Glutamatergic neuron (in vitro differentiated cells): ENCODE measurements around the gene WWOX. TPM values are rescaled to one million over a fixed set of nuclear protein-coding genes. Genes with fewer than 3 reads are reported as not detected.

Experiments used
- DNase-seq: peaks from one replicate; pipeline ENCODE4 v3.0.0; 2022
- H3K27ac Mint-ChIP-seq: one replicate; pipeline ENCODE4 v1.8.0; 2020; ENCODE audit warnings: mild to moderate bottlenecking, mixed read lengths, inconsistent platforms; ENCODE audit not compliant: unreplicated experiment
- H3K27me3 Mint-ChIP-seq: one replicate; pipeline ENCODE4 v1.8.0; 2020; ENCODE audit warnings: mild to moderate bottlenecking, moderate library complexity, mixed read lengths, inconsistent platforms; ENCODE audit not compliant: unreplicated experiment
- H3K36me3 Mint-ChIP-seq: one replicate; pipeline ENCODE4 v1.8.0; 2020; ENCODE audit warnings: mild to moderate bottlenecking, mixed read lengths, inconsistent platforms; ENCODE audit not compliant: unreplicated experiment
- H3K4me1 Mint-ChIP-seq: one replicate; pipeline ENCODE4 v1.8.0; 2020; ENCODE audit warnings: mild to moderate bottlenecking, low read depth, mixed read lengths, inconsistent platforms; ENCODE audit not compliant: unreplicated experiment
- H3K4me3 Mint-ChIP-seq: one replicate; pipeline ENCODE4 v1.8.0; 2020; ENCODE audit warnings: mild to moderate bottlenecking, mixed read lengths, inconsistent platforms; ENCODE audit not compliant: unreplicated experiment
- H3K9me3 Mint-ChIP-seq: one replicate; pipeline ENCODE4 v1.8.0; 2020; ENCODE audit warnings: mild to moderate bottlenecking, moderate library complexity, mixed read lengths, inconsistent platforms; ENCODE audit not compliant: unreplicated experiment
- total RNA-seq: library from RNA; stranded (reverse); fragmentation: NEBNext Ultra II Directional; extraction: Animal tissue kit (Norgen Biotek cat#: 25700); gene quantifications from one replicate; pipeline ENCODE4 v1.2.1, GENCODE V29; 2021; ENCODE audit not compliant: unreplicated experiment
- TF ChIP-seq, protein P1 (sequence below): fragments of 200-600 bp; sonication (generic); IDR thresholded peaks from one replicate; pipeline ENCODE4 v1.5.0; 2021; ENCODE audit not compliant: partially characterized antibody, unreplicated experiment

Gene WWOX
- total RNA-seq, 1 donor from 2014 or later: 10.3 TPM

DNA sequence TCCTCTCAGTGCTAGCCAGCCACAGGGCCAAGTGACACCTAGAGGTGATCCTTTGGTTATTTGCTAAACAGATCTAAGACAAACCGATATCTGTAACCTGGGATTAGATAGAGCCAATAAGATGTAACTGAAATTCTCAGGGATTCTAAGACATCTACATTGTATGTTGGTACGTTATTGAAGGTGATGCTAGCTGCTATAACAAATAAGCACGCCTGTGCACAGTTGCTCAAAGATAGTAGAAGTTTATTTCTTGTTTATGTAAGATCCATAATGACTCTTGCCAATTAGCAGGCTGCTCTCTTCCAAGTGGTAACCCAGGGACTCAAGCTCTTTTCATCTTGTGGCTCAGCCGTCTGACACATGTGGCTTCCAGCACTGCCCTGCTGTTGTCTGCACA is 370.3 kb downstream of the WWOX start:
- TF ChIP-seq, protein P1, sequence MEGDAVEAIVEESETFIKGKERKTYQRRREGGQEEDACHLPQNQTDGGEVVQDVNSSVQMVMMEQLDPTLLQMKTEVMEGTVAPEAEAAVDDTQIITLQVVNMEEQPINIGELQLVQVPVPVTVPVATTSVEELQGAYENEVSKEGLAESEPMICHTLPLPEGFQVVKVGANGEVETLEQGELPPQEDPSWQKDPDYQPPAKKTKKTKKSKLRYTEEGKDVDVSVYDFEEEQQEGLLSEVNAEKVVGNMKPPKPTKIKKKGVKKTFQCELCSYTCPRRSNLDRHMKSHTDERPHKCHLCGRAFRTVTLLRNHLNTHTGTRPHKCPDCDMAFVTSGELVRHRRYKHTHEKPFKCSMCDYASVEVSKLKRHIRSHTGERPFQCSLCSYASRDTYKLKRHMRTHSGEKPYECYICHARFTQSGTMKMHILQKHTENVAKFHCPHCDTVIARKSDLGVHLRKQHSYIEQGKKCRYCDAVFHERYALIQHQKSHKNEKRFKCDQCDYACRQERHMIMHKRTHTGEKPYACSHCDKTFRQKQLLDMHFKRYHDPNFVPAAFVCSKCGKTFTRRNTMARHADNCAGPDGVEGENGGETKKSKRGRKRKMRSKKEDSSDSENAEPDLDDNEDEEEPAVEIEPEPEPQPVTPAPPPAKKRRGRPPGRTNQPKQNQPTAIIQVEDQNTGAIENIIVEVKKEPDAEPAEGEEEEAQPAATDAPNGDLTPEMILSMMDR: no peak
- Mint-ChIP-seq H3K36me3 (no peaks in the 10 kb centered on the region), H3K4me1 (peaks cover 3% of the 10 kb centered on the region), H3K4me3 (no peak overlapping the region), H3K9me3 (peaks cover 3% of the 10 kb centered on the region), H3K27me3 (no peaks in the 10 kb centered on the region), H3K27ac (no peak overlapping the region)
- DNase-seq: no peak

DNA sequence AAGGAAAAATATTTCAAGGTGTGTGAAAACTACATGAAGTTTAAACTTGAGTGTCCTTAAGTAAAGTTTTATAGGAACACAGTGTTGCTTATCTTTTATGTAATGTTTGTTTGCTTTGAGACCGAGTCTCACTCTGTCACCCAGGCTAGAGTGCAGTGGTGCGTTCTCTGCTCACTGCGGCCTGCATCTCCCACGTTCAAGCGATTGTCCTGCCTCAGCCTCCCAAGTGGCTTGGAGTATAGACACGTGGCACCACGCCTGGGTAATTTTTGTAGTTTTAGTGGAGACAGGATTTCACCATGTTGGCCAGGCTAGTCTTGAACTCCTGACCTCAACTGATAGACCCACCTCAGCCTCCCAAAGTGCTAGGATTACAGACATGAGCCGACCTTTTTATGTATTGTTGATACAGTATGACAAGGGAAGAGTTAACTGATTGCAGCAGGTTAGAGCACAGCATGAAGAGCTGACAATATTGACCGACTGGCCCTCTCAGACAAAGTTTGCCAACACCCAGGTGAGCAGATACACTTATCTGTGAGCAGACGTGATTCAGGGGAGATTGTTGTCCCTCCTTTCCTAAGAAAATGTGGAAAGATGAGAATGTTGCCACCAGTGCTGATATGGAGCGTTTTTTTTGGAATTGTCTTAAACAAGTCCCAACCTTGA is 373.7 kb downstream of the WWOX start:
- Mint-ChIP-seq H3K4me1 (peaks cover under 1% of the 10 kb centered on the region), H3K27ac (no peak overlapping the region), H3K27me3 (no peaks in the 10 kb centered on the region), H3K4me3 (no peak overlapping the region), H3K36me3 (no peaks in the 10 kb centered on the region), H3K9me3 (no peaks in the 10 kb centered on the region)
- no peak for DNase-seq
- TF ChIP-seq, protein P1: no peak

DNA sequence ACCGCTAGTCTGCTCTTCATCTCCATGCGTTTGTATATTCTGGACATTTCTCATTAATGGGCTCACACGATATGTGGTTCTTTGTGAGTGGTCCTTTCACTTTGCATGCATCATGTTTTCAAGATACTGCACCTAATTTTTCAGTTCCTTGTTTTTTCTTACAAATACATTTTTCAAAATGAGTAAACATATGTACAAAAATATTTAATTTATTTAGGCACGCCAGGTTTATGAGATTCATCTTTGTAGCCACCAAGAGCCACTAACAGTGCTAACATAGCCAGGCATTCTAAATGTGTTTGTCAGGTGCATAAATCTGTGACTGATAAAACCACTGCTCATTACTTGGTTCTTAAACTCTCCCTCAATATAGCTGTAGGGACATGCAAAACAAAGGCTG is 375.3 kb downstream of the WWOX start:
- H3K4me1 Mint-ChIP-seq: peaks cover 5% of the 10 kb centered on the region
- H3K4me3 Mint-ChIP-seq: no peak overlapping the region
- H3K27me3 Mint-ChIP-seq: no peaks in the 10 kb centered on the region
- H3K9me3 Mint-ChIP-seq: no peaks in the 10 kb centered on the region
- TF ChIP-seq, protein P1: no peak
- H3K27ac Mint-ChIP-seq: no peak overlapping the region
- no peak for DNase-seq
- H3K36me3 Mint-ChIP-seq: no peaks in the 10 kb centered on the region

DNA sequence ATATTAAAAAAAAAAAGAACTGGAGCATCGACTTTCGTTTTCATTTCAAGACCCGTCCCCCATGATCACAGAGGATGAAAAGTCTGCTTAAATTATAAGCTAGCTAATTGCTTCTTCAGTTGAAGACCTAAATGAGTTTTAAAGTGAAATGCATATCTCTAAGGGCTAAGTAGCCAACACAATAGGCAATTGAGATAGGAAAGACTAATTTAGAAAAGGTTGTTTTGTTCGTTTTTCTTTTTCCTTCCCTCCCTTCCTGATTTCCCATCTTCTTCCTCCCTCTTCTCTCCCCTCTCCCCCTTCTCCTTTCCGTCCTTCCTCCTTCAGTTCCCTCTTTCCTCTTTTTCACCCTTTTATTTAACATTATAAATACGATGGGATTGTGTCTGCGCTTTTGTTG is 377.2 kb downstream of the WWOX start:
- no peak for DNase-seq
- H3K4me1 Mint-ChIP-seq: peaks cover 10% of the 10 kb centered on the region

DNA sequence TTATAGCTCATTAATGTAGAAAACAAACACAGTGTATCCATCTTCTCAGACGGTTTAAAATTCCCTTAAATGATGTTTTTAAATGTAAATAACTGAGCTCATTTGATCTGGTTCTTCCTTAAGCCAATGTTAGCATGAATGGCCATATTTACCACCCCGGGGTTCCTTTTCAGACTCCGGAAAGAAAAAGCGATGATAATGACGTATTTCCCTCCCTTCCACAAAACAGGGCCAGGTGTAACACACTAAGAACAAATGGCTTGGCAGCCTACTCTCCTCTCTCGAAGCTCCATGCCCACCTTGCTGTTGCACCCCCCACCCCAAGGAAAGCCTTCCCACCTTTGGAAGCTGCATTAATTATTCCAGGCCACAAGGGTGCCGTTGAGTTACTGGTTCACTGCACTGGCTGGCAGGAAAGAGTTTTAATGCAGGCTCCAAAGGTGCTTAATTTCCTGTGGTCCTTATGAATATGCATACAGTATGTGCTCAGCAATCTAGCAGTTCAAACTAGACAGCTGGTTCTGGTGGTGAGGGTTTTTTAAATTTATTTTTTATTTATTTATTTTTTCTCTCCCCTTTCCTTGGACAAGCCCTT is 378.9 kb downstream of the WWOX start:
- TF ChIP-seq, protein P1: peak; percentile 21
- Mint-ChIP-seq H3K9me3 (no peaks in the 10 kb centered on the region), H3K4me1 (peaks cover 21% of the 10 kb centered on the region), H3K36me3 (no peaks in the 10 kb centered on the region), H3K27me3 (peaks cover 2% of the 10 kb centered on the region), H3K27ac (no peak overlapping the region), H3K4me3 (no peak overlapping the region)
- no peak for DNase-seq

More for the DNA sequence above, 377.2 kb downstream of the WWOX start:
- Mint-ChIP-seq H3K27ac (no peak overlapping the region), H3K4me3 (no peak overlapping the region), H3K36me3 (no peaks in the 10 kb centered on the region), H3K27me3 (peaks cover 2% of the 10 kb centered on the region), H3K9me3 (no peaks in the 10 kb centered on the region)
- TF ChIP-seq, protein P1: no peak
